Vagina (tissue), 2 donors: ENCODE data around the gene TOR1AIP2. TPM values are rescaled to one million over a fixed set of nuclear protein-coding genes. Genes with fewer than 3 reads are reported as not detected.

ENCODE experiments used
- DNase-seq, 2 donors: peaks; one replicate each; pipeline ENCODE4 v3.0.0-alpha.2; 2017; ENCODE audit errors: extremely low spot score in 2 of 2
- H3K27ac ChIP-seq: fragments of 200-600 bp; sonication (generic); one replicate; pipeline ENCODE4 v1.5.1; 2019
- H3K27me3 ChIP-seq: fragments of 200-600 bp; sonication (generic); one replicate; pipeline ENCODE4 v1.5.1; 2019
- H3K36me3 ChIP-seq, 2 donors: fragments of 200-600 bp; sonication (generic); one replicate each; pipeline ENCODE4 v1.5.1; 2017 to 2019
- H3K4me1 ChIP-seq: fragments of 200-600 bp; sonication (generic); one replicate; pipeline ENCODE4 v1.5.1; 2019
- H3K4me3 ChIP-seq, 2 donors: fragments of 200-600 bp; sonication (generic); 1 replicate in 1 of 2; 2 replicates in 1 of 2; pipeline ENCODE4 v1.5.1; 2016 to 2019
- H3K9me3 ChIP-seq: fragments of 200-600 bp; sonication (generic); one replicate; pipeline ENCODE4 v1.5.1; 2019
- CTCF ChIP-seq, 3 experiments: fragments of 450-650 bp in 2 of 3; fragments of 200-600 bp in 1 of 3; sonication (generic) in 1 of 3; IDR thresholded peaks; one replicate each; pipeline ENCODE4 v1.5.1; 2017 to 2019; ENCODE audit warnings: antibody characterized with exemption in 3 of 3, mild to moderate bottlenecking in 2 of 3, moderate library complexity in 2 of 3
- POLR2A ChIP-seq, 2 donors: fragments of 450-650 bp; IDR thresholded peaks; one replicate each; pipeline ENCODE4 v1.6.1; 2017; ENCODE audit warnings: antibody characterized with exemption in 2 of 2, mild to moderate bottlenecking in 2 of 2, moderate library complexity in 2 of 2
- POLR2AphosphoS5 ChIP-seq, 2 donors: sonication (generic); formaldehyde crosslinking; IDR thresholded peaks; one replicate each; pipeline ENCODE4 v1.9.0; 2017; ENCODE audit warnings: antibody characterized with exemption in 2 of 2, mild to moderate bottlenecking in 2 of 2, low read depth in 1 of 2; ENCODE audit not compliant: insufficient read depth in 1 of 2
- intact Hi-C: fragments of 100-400 bp; cut with DNase I; formaldehyde crosslinking; loops from one replicate; pipeline ENCODE4 v1.15.1; 2023
- total RNA-seq: library from RNA; depleted of rRNA; stranded (reverse); fragments of >200 nt; gene quantifications from one replicate; pipeline ENCODE4 v1.2.3, GENCODE V29; 2016

TOR1AIP2 gene
- total RNA-seq, 1 donor from 2014 or later = 53.8 TPM

GRCh38 chr1:179808503-179808902, 69.1 kb downstream of the TOR1AIP2 start:
- intact Hi-C loops = loop anchor here (2.0 kb wide), 1 partner anchor 102 kb away; no protein-coding TSS in a partner anchor
- H3K27ac ChIP-seq = no peak overlapping the region
- TF ChIP-seq POLR2AphosphoS5 (IDR thresholded peaks at IDR 0.05; ENCODE audit: insufficient read depth in 1 of 2, low read depth in 1 of 2) (no peak), POLR2A (IDR thresholded peaks at IDR 0.05) (no peak), CTCF (IDR thresholded peaks at IDR 0.05) (no peak)

GRCh38 chr1:179807691-179808485, 69.7 kb downstream of the TOR1AIP2 start:
- no peak overlapping the region for H3K4me3 ChIP-seq
- no peaks in the 10 kb centered on the region for H3K27me3 ChIP-seq
- intact Hi-C loops = loop anchor here (2.0 kb wide), 1 partner anchor 101 kb away; no protein-coding TSS in a partner anchor
- no peak overlapping the region for H3K27ac ChIP-seq
- DNase-seq = no peak
- no peaks in the 10 kb centered on the region for H3K4me1 ChIP-seq
- no peaks in the 10 kb centered on the region for H3K9me3 ChIP-seq
- no peaks in the 10 kb centered on the region for H3K36me3 ChIP-seq
- no peak for TF ChIP-seq POLR2AphosphoS5 (IDR thresholded peaks at IDR 0.05; ENCODE audit: insufficient read depth in 1 of 2, low read depth in 1 of 2)
- TF ChIP-seq POLR2A (IDR thresholded peaks at IDR 0.05) = no peak
- TF ChIP-seq CTCF (IDR thresholded peaks at IDR 0.05) = no peak

More at GRCh38 chr1:179808503-179808902, 69.1 kb downstream of the TOR1AIP2 start:
- Histone ChIP-seq H3K9me3 (no peaks in the 10 kb centered on the region), H3K36me3 (no peaks in the 10 kb centered on the region), H3K4me1 (no peaks in the 10 kb centered on the region), H3K27me3 (no peaks in the 10 kb centered on the region), H3K4me3 (no peak overlapping the region)
- no peak for DNase-seq

GRCh38 chr1:179807291-179807690, 70.3 kb downstream of the TOR1AIP2 start:
- no peak for DNase-seq
- Histone ChIP-seq H3K4me1 (no peaks in the 10 kb centered on the region), H3K27me3 (no peaks in the 10 kb centered on the region), H3K4me3 (no peak overlapping the region), H3K27ac (no peak overlapping the region), H3K9me3 (no peaks in the 10 kb centered on the region), H3K36me3 (no peaks in the 10 kb centered on the region)
- TF ChIP-seq POLR2AphosphoS5 (IDR thresholded peaks at IDR 0.05; ENCODE audit: insufficient read depth in 1 of 2, low read depth in 1 of 2) (no peak), POLR2A (IDR thresholded peaks at IDR 0.05) (no peak), CTCF (IDR thresholded peaks at IDR 0.05) (no peak)
- intact Hi-C loops = no loop called here

GRCh38 chr1:179806333-179806732, 71.3 kb downstream of the TOR1AIP2 start:
- DNase-seq = no peak
- TF ChIP-seq POLR2A (IDR thresholded peaks at IDR 0.05) (no peak), POLR2AphosphoS5 (IDR thresholded peaks at IDR 0.05; ENCODE audit: insufficient read depth in 1 of 2, low read depth in 1 of 2) (no peak), CTCF (IDR thresholded peaks at IDR 0.05) (no peak)
- H3K36me3 ChIP-seq = no peaks in the 10 kb centered on the region
- H3K9me3 ChIP-seq = no peaks in the 10 kb centered on the region
- no peak overlapping the region for H3K27ac ChIP-seq
- no peak overlapping the region for H3K4me3 ChIP-seq
- H3K4me1 ChIP-seq = no peaks in the 10 kb centered on the region
- H3K27me3 ChIP-seq = no peaks in the 10 kb centered on the region
- intact Hi-C loops = no loop called here
